ENCODE results near the gene OOSP4A. TPM values are rescaled to one million over a fixed set of nuclear protein-coding genes. Genes with fewer than 3 reads are reported as not detected.

The OOSP4A gene
- total RNA-seq, 3 donors from 2014 or later = not detected

- no peak for TF ChIP-seq CTCF (IDR thresholded peaks at IDR 0.05)
- H3K9me3 ChIP-seq = no peaks in the 10 kb centered on the region
- no peaks in the 10 kb centered on the region for H3K36me3 ChIP-seq (ENCODE audit: low read depth)
- no peak for DNase-seq
- no peak for ATAC-seq
- H3K4me1 ChIP-seq (ENCODE audit: low read depth) = no peaks in the 10 kb centered on the region
- intact Hi-C loops (cut with DNase I, micrococcal nuclease) = no loop called here
- H3K4me3 ChIP-seq = no peak within 1 kb of the TSS
Measured at GRCh38 chr11:59938132-59938531, 25.7 kb upstream of the OOSP4A start, which contains the start of gene OOSP1. TSS of gene OOSP1 (plus strand) at chr11:59938432. CDS start at chr11:59938455, 23 bp downstream.

GRCh38 chr11:59938718-59939117 lies 25.1 kb upstream of the OOSP4A start:
- Histone ChIP-seq H3K36me3 (ENCODE audit: low read depth) (no peaks in the 10 kb centered on the region), H3K4me3 (no peak overlapping the region), H3K4me1 (ENCODE audit: low read depth) (no peaks in the 10 kb centered on the region), H3K9me3 (no peaks in the 10 kb centered on the region)
- intact Hi-C loops (cut with DNase I, micrococcal nuclease) = no loop called here
- ATAC-seq (no peak), DNase-seq (no peak)
- no peak for TF ChIP-seq CTCF (IDR thresholded peaks at IDR 0.05)

- no peak for TF ChIP-seq CTCF (IDR thresholded peaks at IDR 0.05)
- ATAC-seq (no peak), DNase-seq (no peak)
- no peaks in the 10 kb centered on the region for H3K9me3 ChIP-seq
- intact Hi-C loops (cut with DNase I, micrococcal nuclease) = no loop called here
- H3K4me3 ChIP-seq = no peak overlapping the region
- H3K4me1 ChIP-seq (ENCODE audit: low read depth) = no peaks in the 10 kb centered on the region
- H3K36me3 ChIP-seq (ENCODE audit: low read depth) = no peaks in the 10 kb centered on the region
Measured at GRCh38 chr11:59939482-59939881, 24.4 kb upstream of the OOSP4A start.

GRCh38 chr11:59941091-59941490 lies 22.7 kb upstream of the OOSP4A start:
- Histone ChIP-seq H3K9me3 (no peaks in the 10 kb centered on the region), H3K4me3 (no peak overlapping the region), H3K4me1 (ENCODE audit: low read depth) (no peaks in the 10 kb centered on the region), H3K36me3 (ENCODE audit: low read depth) (no peaks in the 10 kb centered on the region)
- no peak for ATAC-seq
- DNase-seq = no peak
- intact Hi-C loops (cut with DNase I, micrococcal nuclease) = no loop called here
- TF ChIP-seq CTCF (IDR thresholded peaks at IDR 0.05) = no peak

GRCh38 chr11:59943997-59944714 lies 19.7 kb upstream of the OOSP4A start:
- H3K9me3 ChIP-seq = no peaks in the 10 kb centered on the region
- DNase-seq (no peak), ATAC-seq (no peak)
- no peaks in the 10 kb centered on the region for H3K36me3 ChIP-seq (ENCODE audit: low read depth)
- no peaks in the 10 kb centered on the region for H3K4me1 ChIP-seq (ENCODE audit: low read depth)
- intact Hi-C loops (cut with DNase I, micrococcal nuclease) = no loop called here
- TF ChIP-seq CTCF (IDR thresholded peaks at IDR 0.05) = no peak
- no peak overlapping the region for H3K4me3 ChIP-seq

All from mucosa of descending colon (tissue), 3 donors.